HG02938 (cell line): ENCODE measurements around the gene UGGT2.

Experiments used
- ATAC-seq: cut with Tn5 transposase; IDR thresholded peaks from one replicate; pipeline ENCODE4 v1.9.1; 2021; ENCODE audit warnings: mild to moderate bottlenecking, moderate library complexity; ENCODE audit not compliant: unreplicated experiment

UGGT2 gene

DNA sequence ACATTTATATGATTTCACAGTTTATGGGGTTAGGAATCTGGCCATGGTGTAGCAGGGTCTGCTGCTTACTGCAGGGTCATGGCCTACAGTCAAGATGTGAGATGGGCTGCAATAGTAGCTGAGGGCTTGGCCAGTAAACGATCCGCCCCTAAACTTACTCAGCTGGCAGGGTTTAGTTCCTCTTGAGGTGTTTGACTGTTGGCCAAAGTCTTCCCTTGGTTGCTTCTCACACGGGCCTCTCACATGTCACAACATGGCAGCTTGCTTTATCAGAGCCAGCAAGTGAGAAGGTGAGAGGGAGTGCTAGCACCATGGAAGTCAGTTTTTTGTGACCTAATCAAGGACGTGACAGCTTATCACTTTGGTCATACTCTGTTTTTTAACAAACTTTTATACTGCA is 299.1 kb downstream of the UGGT2 start:
- no peak for ATAC-seq

DNA sequence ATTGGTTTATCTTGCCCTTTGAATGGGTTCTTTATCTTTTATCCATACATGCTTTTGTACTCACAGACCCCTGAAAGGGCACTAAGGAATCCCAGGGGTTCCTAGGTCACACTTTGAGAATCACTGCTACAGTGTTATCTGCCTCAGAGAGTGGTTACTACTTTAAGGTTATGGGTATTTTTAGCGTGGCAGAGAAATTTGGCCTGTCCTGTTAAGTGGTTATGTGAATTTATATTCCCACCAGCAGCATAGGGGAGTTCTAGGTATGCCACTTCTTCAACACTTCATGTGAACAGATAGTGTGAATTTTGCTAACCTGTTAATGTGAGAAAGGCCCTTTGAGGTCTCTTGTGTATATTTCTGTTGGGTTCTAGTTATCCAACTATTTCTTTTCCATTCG is 300.5 kb downstream of the UGGT2 start:
- no peak for ATAC-seq
